ENCODE data around the gene H19.

H19 gene

GRCh38 chr11:1982873-1983600, 14.6 kb downstream of the H19 start:
- DNase-seq = no peak

- no peak for DNase-seq
Observed at GRCh38 chr11:1979607-1980006, 18.0 kb downstream of the H19 start.

GRCh38 chr11:1978720-1979473, 18.7 kb downstream of the H19 start:
- no peak for DNase-seq

GRCh38 chr11:1975185-1975584, 22.5 kb downstream of the H19 start:
- DNase-seq = no peak

- no peak for DNase-seq
Observed at GRCh38 chr11:1970956-1971355, 26.7 kb downstream of the H19 start.

GRCh38 chr11:1969776-1970175, 27.9 kb downstream of the H19 start:
- no peak for DNase-seq

- no peak for DNase-seq
Observed at GRCh38 chr11:1969035-1969434, 28.6 kb downstream of the H19 start.

GRCh38 chr11:1968454-1969002, 29.1 kb downstream of the H19 start:
- no peak for DNase-seq

- no peak for DNase-seq
Observed at GRCh38 chr11:1967641-1968225, 29.9 kb downstream of the H19 start.

- no peak for DNase-seq
Observed at GRCh38 chr11:1966531-1966930, 31.1 kb downstream of the H19 start.

GRCh38 chr11:1964955-1965354, 32.7 kb downstream of the H19 start:
- no peak for DNase-seq

GRCh38 chr11:1964348-1964747, 33.3 kb downstream of the H19 start:
- DNase-seq = no peak

- no peak for DNase-seq
Observed at GRCh38 chr11:1963864-1964263, 33.8 kb downstream of the H19 start.

- DNase-seq = no peak
Observed at GRCh38 chr11:1959786-1960185, 37.9 kb downstream of the H19 start.

- DNase-seq = no peak
Observed at GRCh38 chr11:1958367-1958766, 39.3 kb downstream of the H19 start.

GRCh38 chr11:1953489-1954266, 44.0 kb downstream of the H19 start:
- DNase-seq = no peak

- DNase-seq = no peak
Observed at GRCh38 chr11:1952806-1953482, 44.7 kb downstream of the H19 start.

GRCh38 chr11:1949922-1950321, 47.7 kb downstream of the H19 start:
- no peak for DNase-seq

GRCh38 chr11:1949302-1949701, 48.3 kb downstream of the H19 start:
- no peak for DNase-seq

- no peak for DNase-seq
Observed at GRCh38 chr11:1948389-1948788, 49.3 kb downstream of the H19 start.

GRCh38 chr11:1947592-1948237, 49.9 kb downstream of the H19 start:
- no peak for DNase-seq

Data from NCI-H1694 (cell line).